H1 (cell line): ENCODE data around the gene TRIM67. TPM values are rescaled to one million over a fixed set of nuclear protein-coding genes. Genes with fewer than 3 reads are reported as not detected.

ENCODE experiments used
- CTCF ChIA-PET: fragments of 300-600 bp; sonication (Branson Sonifier 250); formaldehyde crosslinking; loops from one replicate; lab custom pipeline; 2021; ENCODE audit not compliant: partially characterized antibody; lab: Charles Lee
- POLR2A ChIA-PET: fragments of 300-600 bp; sonication (Branson Sonifier 250); formaldehyde crosslinking; loops from one replicate; lab custom pipeline; 2021; ENCODE audit warnings: inconsistent platforms; ENCODE audit not compliant: partially characterized antibody; lab: Charles Lee
- DNase-seq, 2 experiments: peaks; one replicate each; pipeline versions ENCODE4 v3.0.0 to v3.0.0-alpha.2; 2010 to 2022; ENCODE audit warnings: low spot score in 2 of 2, low read depth in 1 of 2, mixed read lengths in 1 of 2
- FAIRE-seq: peaks from 2 replicates; lab custom pipeline; 2011; peaks lifted over from hg19 to GRCh38; lab: Jason Lieb, UNC
- H2AFZ ChIP-seq: 2 replicates; pipeline ENCODE4 v1.8.1; 2012; ENCODE audit warnings: low read length, inconsistent platforms
- H2AK5ac ChIP-seq: 2 replicates; pipeline ENCODE4 v1.6.1; 2013; ENCODE audit warnings: low read depth, low read length
- H2BK120ac ChIP-seq: replicated peaks from 2 replicates; pipeline ENCODE3; 2013; ENCODE audit warnings: low read depth, low read length, inconsistent platforms
- H2BK12ac ChIP-seq: 2 replicates; pipeline ENCODE4 v1.6.1; 2013; ENCODE audit warnings: low read depth, low read length
- H2BK15ac ChIP-seq: 2 replicates; pipeline ENCODE4 v1.6.1; 2013; ENCODE audit warnings: low read length
- H2BK20ac ChIP-seq: 2 replicates; pipeline ENCODE4 v1.6.1; 2013; ENCODE audit warnings: low read length
- H2BK5ac ChIP-seq: 2 replicates; pipeline ENCODE4 v1.6.1; 2013; ENCODE audit warnings: low read depth, low read length
- H3K14ac ChIP-seq: 2 replicates; pipeline ENCODE4 v1.6.1; 2013; ENCODE audit warnings: inconsistent platforms; ENCODE audit not compliant: insufficient read length
- H3K18ac ChIP-seq: 2 replicates; pipeline ENCODE4 v1.6.1; 2013; ENCODE audit warnings: low read length; ENCODE audit errors: extremely low read depth
- H3K23ac ChIP-seq: 2 replicates; pipeline ENCODE4 v1.6.1; 2013; ENCODE audit warnings: inconsistent platforms; ENCODE audit not compliant: insufficient read length
- H3K23me2 ChIP-seq: 2 replicates; pipeline ENCODE4 v1.6.1; 2013; ENCODE audit warnings: low read depth, low read length
- H3K27ac ChIP-seq: 2 replicates; pipeline ENCODE4 v1.6.1; 2011; ENCODE audit warnings: low read depth, low read length, inconsistent platforms
- H3K27me3 ChIP-seq, 4 experiments: replicated peaks in 1 of 4; 1 replicate in 1 of 4; 2 replicates in 3 of 4; pipeline versions ENCODE4 v1.6.1 to v1.8.1; 2011 to 2013; ENCODE audit warnings: low read length in 3 of 4, mild to moderate bottlenecking in 3 of 4, inconsistent platforms in 2 of 4, mixed read lengths in 2 of 4, moderate library complexity in 1 of 4; ENCODE audit not compliant: control insufficient read depth in 3 of 4, insufficient read depth in 3 of 4; ENCODE audit errors: extremely low read depth in 1 of 4
- H3K36me3 ChIP-seq, 4 experiments: 2 replicates each; pipeline versions ENCODE4 v1.6.1 to v1.8.1; 2011 to 2013; ENCODE audit warnings: mild to moderate bottlenecking in 4 of 4, low read length in 3 of 4, moderate library complexity in 2 of 4, control low read depth in 1 of 4, inconsistent platforms in 1 of 4; ENCODE audit not compliant: insufficient read depth in 4 of 4, control insufficient read depth in 2 of 4
- H3K4ac ChIP-seq: replicated peaks from 2 replicates; pipeline ENCODE3; 2013; ENCODE audit warnings: low read length, low read depth, mixed read lengths, inconsistent platforms; ENCODE audit not compliant: insufficient read length
- H3K4me1 ChIP-seq, 4 experiments: replicated peaks in 1 of 4; 1 replicate in 1 of 4; 2 replicates in 3 of 4; pipeline versions ENCODE4 v1.6.1 to v1.8.1; 2011 to 2013; ENCODE audit warnings: low read length in 3 of 4, inconsistent platforms in 2 of 4, mixed read lengths in 1 of 4; ENCODE audit not compliant: insufficient read depth in 4 of 4, control insufficient read depth in 3 of 4
- H3K4me2 ChIP-seq, 2 experiments: 2 replicates each; pipeline versions ENCODE4 v1.6.1 to v1.8.1; 2011 to 2013; ENCODE audit warnings: low read depth in 2 of 2, low read length in 2 of 2, control low read depth in 1 of 2, inconsistent platforms in 1 of 2, mild to moderate bottlenecking in 1 of 2; ENCODE audit not compliant: insufficient read depth in 1 of 2
- H3K4me3 ChIP-seq, 4 experiments: fragments of 200-600, 300-600 bp in 1 of 4; sonication (generic), shearing (Covaris generic), sonication (Bioruptor Twin) in 1 of 4; 2 replicates each; pipeline versions ENCODE4 v1.5.1 to v1.8.1; 2011 to 2016; ENCODE audit warnings: low read length in 4 of 4, low read depth in 3 of 4, control low read depth in 2 of 4, inconsistent platforms in 2 of 4, mild to moderate bottlenecking in 2 of 4, mixed read lengths in 1 of 4, moderate library complexity in 1 of 4; ENCODE audit not compliant: insufficient read depth in 2 of 4; ENCODE audit errors: extremely low read depth in 1 of 4
- H3K56ac ChIP-seq: replicated peaks from 2 replicates; pipeline ENCODE3; 2013; ENCODE audit warnings: low read depth, mild to moderate bottlenecking, mixed read lengths, low read length, inconsistent platforms; ENCODE audit not compliant: insufficient read length
- H3K79me1 ChIP-seq: 2 replicates; pipeline ENCODE4 v1.6.1; 2013; ENCODE audit warnings: low read depth, low read length, control low read depth
- H3K79me2 ChIP-seq, 2 experiments: 2 replicates each; pipeline versions ENCODE4 v1.6.1 to v1.8.1; 2012 to 2013; ENCODE audit warnings: low read length in 2 of 2, mild to moderate bottlenecking in 2 of 2, inconsistent platforms in 1 of 2; ENCODE audit not compliant: insufficient read depth in 2 of 2, control insufficient read depth in 1 of 2
- H3K9ac ChIP-seq, 4 experiments: replicated peaks in 1 of 4; 1 replicate in 1 of 4; 2 replicates in 3 of 4; pipeline versions ENCODE4 v1.6.1 to v1.8.1; 2011 to 2013; ENCODE audit warnings: low read depth in 3 of 4, low read length in 3 of 4, control low read depth in 2 of 4, mild to moderate bottlenecking in 2 of 4, moderate library complexity in 2 of 4, inconsistent platforms in 1 of 4; ENCODE audit errors: extremely low read depth in 1 of 4
- H3K9me3 ChIP-seq, 2 experiments: 2 replicates each; pipeline versions ENCODE4 v1.6.1 to v1.8.1; 2012 to 2013; ENCODE audit warnings: mild to moderate bottlenecking in 2 of 2, moderate library complexity in 2 of 2, control low read depth in 1 of 2, inconsistent platforms in 1 of 2, low read depth in 1 of 2, low read length in 1 of 2, mixed read lengths in 1 of 2; ENCODE audit not compliant: insufficient read depth in 2 of 2
- H4K20me1 ChIP-seq, 2 experiments: replicated peaks in 1 of 2; 2 replicates each; pipeline versions ENCODE3 to v1.8.1; 2011 to 2013; ENCODE audit warnings: inconsistent platforms in 2 of 2, low read length in 2 of 2, mild to moderate bottlenecking in 1 of 2; ENCODE audit not compliant: insufficient read depth in 2 of 2, control insufficient read depth in 1 of 2
- H4K5ac ChIP-seq: 2 replicates; pipeline ENCODE4 v1.6.1; 2013; ENCODE audit warnings: low read length, low read depth, mixed read lengths, inconsistent platforms; ENCODE audit not compliant: insufficient read length
- H4K8ac ChIP-seq: 2 replicates; pipeline ENCODE4 v1.8.0; 2013; ENCODE audit warnings: mild to moderate bottlenecking, moderate library complexity, low read length, inconsistent platforms; ENCODE audit not compliant: insufficient read depth; ENCODE audit errors: extremely low read depth
- H4K91ac ChIP-seq: replicated peaks from 2 replicates; pipeline ENCODE3; 2013; ENCODE audit warnings: low read length, mixed read lengths, inconsistent platforms; ENCODE audit not compliant: insufficient read length
- CEBPB ChIP-seq: IDR thresholded peaks from 2 replicates; pipeline ENCODE4 v1.6.1; 2012; ENCODE audit warnings: low read depth, low read length
- GABPA ChIP-seq: IDR thresholded peaks from 2 replicates; pipeline ENCODE4 v1.6.1; 2011; ENCODE audit warnings: mild to moderate bottlenecking, low read length, moderate library complexity, borderline replicate concordance; ENCODE audit not compliant: insufficient read depth
- PHF8 ChIP-seq: fragments of 200-600 bp; sonication (generic); conservative IDR thresholded peaks from 2 replicates; pipeline ENCODE4 v1.7.1; 2012; ENCODE audit warnings: low read depth, mild to moderate bottlenecking, inconsistent platforms, low read length, moderate library complexity
- POLR2AphosphoS5 ChIP-seq: IDR thresholded peaks from 2 replicates; pipeline ENCODE4 v1.6.1; 2011; ENCODE audit warnings: low read depth, low read length
- TAF1 ChIP-seq: IDR thresholded peaks from 2 replicates; pipeline ENCODE4 v1.6.1; 2011; ENCODE audit warnings: mild to moderate bottlenecking, low read depth, low read length
- TEAD4 ChIP-seq: IDR thresholded peaks from 2 replicates; pipeline ENCODE4 v1.6.1; 2012; ENCODE audit warnings: low read depth, low read length, inconsistent platforms, mixed read lengths
- WGBS, 2 experiments: shearing (Covaris generic) in 1 of 2; methylation state at CpG; one replicate each; pipeline versions ENCODE4 v1.1.6 to v1.1.7; 2013 to 2015; ENCODE audit warnings: low lambda C conversion rate in 2 of 2, mixed read lengths in 2 of 2, inconsistent platforms in 1 of 2, low coverage in 1 of 2, missing lambda C conversion rate in 1 of 2; ENCODE audit not compliant: insufficient replicate concordance in 2 of 2, insufficient coverage in 1 of 2, insufficient read length in 1 of 2; ENCODE audit errors: extremely low coverage in 1 of 2, missing lambda C conversion rate in 1 of 2; 5-methylcytosine and 5-hydroxymethylcytosine counted together
- polyA plus RNA-seq, 7 experiments: library from polyadenylated mRNA; depleted of rRNA in 3 of 7; stranded (reverse) in 5 of 7; unstranded in 2 of 7; fragments of >200 nt in 5 of 7; fragments of 200-250 nt in 2 of 7; gene quantifications; 1 replicate in 5 of 7; 2 replicates in 1 of 7; 4 replicates in 1 of 7; pipeline versions ENCODE4 v1.2.1 to v1.2.3, GENCODE V29; 2011 to 2013; ENCODE audit warnings: missing spikeins in 2 of 7, mixed read lengths in 2 of 7
- total RNA-seq: library from RNA; stranded (reverse); fragmentation: NEBNext Ultra II Directional; extraction: Animal tissue kit (Norgen Biotek cat#: 25700); gene quantifications from 2 replicates; pipeline ENCODE4 v1.2.1, GENCODE V29; 2021

Gene TRIM67
- total and polyA plus RNA-seq, 2 of the 8 experiments (the other 6 are each of a cell fraction or from before 2014, with no cell fraction given): under 0.01 TPM; not detected in 1

GRCh38 chr1:231248778-231249177, 86.9 kb downstream of the TRIM67 start:
- H2AFZ ChIP-seq: no peak overlapping the region
- H3K4me1 ChIP-seq: no peaks in the 10 kb centered on the region
- CTCF ChIA-PET: interaction anchor here (0.6 to 1.0 kb wide), 2 partner anchors 157 to 1625 kb away, joined by 3 to 8 read pairs; no protein-coding TSS in a partner anchor
- H3K79me1 ChIP-seq: peaks cover 3% of the 10 kb centered on the region; the same call in 1 of the 2 replicates
- POLR2A ChIA-PET: no interaction called here
- peaks cover 0 to 3% (median 0%) of the 10 kb centered on the region in 4 experiments; a peak in 6 of 8 replicates for H3K36me3 ChIP-seq
- no peak overlapping the region for H3K4ac ChIP-seq
- no peak overlapping the region for H4K5ac ChIP-seq
- no peaks in the 10 kb centered on the region for H3K9me3 ChIP-seq
- no peak overlapping the region for H2BK12ac ChIP-seq
- no peak overlapping the region for H3K4me2 ChIP-seq
- H3K27me3 ChIP-seq: no peaks in the 10 kb centered on the region
- H3K27ac ChIP-seq: no peak overlapping the region
- no peak overlapping the region for H3K4me3 ChIP-seq
- H2BK5ac ChIP-seq: no peak overlapping the region
- no peak overlapping the region for H3K56ac ChIP-seq
- H3K9ac ChIP-seq: no peak overlapping the region
- no peak overlapping the region for H3K18ac ChIP-seq
- no peak overlapping the region for H2BK120ac ChIP-seq
- no peak overlapping the region for H3K23ac ChIP-seq
- H2AK5ac ChIP-seq: no peak overlapping the region
- no peak for FAIRE-seq
- H2BK20ac ChIP-seq: no peak overlapping the region
- H3K23me2 ChIP-seq: no peaks in the 10 kb centered on the region
- H3K79me2 ChIP-seq: peaks cover 0 to 43% of the 10 kb centered on the region in 2 experiments; a peak in 3 of 4 replicates
- no peak overlapping the region for H4K8ac ChIP-seq
- H4K20me1 ChIP-seq: peaks cover 0 to 3% of the 10 kb centered on the region in 2 experiments
- H3K14ac ChIP-seq: no peak overlapping the region
- H4K91ac ChIP-seq: no peak overlapping the region
- DNase-seq: no peak
- TF ChIP-seq TAF1: no peak
- no peak for TF ChIP-seq CEBPB
- no peak for TF ChIP-seq GABPA
- TF ChIP-seq POLR2AphosphoS5: no peak
- no peak for TF ChIP-seq TEAD4
- no peak for TF ChIP-seq PHF8
- WGBS, 2 experiments: 83% methylated on average over 1 of the region's 1 CpG; no CpG with 5 or more reads in 1 of the 2 experiments
- H2BK15ac ChIP-seq: no peak overlapping the region
